Chondrocyte (in vitro differentiated cells): ENCODE measurements around the gene PROK1. TPM values are rescaled to one million over a fixed set of nuclear protein-coding genes. Genes with fewer than 3 reads are reported as not detected.

Source experiments
- DNase-seq: peaks from one replicate; pipeline ENCODE4 v3.0.0; 2021; ENCODE audit warnings: mixed read lengths, low spot score
- H3K27ac Mint-ChIP-seq: one replicate; pipeline ENCODE4 v1.8.0; 2021; ENCODE audit warnings: mild to moderate bottlenecking, moderate library complexity, mixed read lengths; ENCODE audit not compliant: unreplicated experiment
- H3K27me3 Mint-ChIP-seq: 2 replicates; pipeline ENCODE4 v1.8.0; 2021; ENCODE audit warnings: low read depth, mixed read lengths
- H3K36me3 Mint-ChIP-seq: 2 replicates; pipeline ENCODE4 v1.8.0; 2021; ENCODE audit warnings: low read depth, mixed read lengths
- H3K4me1 Mint-ChIP-seq: 2 replicates; pipeline ENCODE4 v1.8.0; 2021; ENCODE audit warnings: low read depth, mild to moderate bottlenecking, mixed read lengths
- H3K4me3 Mint-ChIP-seq: one replicate; pipeline ENCODE4 v1.8.0; 2021; ENCODE audit warnings: mild to moderate bottlenecking, moderate library complexity, mixed read lengths; ENCODE audit not compliant: unreplicated experiment
- H3K9me3 Mint-ChIP-seq: 2 replicates; pipeline ENCODE4 v1.8.0; 2021; ENCODE audit warnings: low read depth, mixed read lengths
- CTCF ChIP-seq: fragments of 200-600 bp; sonication (generic); IDR thresholded peaks from 2 replicates; pipeline ENCODE4 v1.5.0; 2021; ENCODE audit warnings: antibody characterized with exemption, mild to moderate bottlenecking, moderate library complexity
- total RNA-seq: library from RNA; stranded (reverse); gene quantifications from 3 replicates; pipeline ENCODE4 v1.2.1, GENCODE V29; 2021

The PROK1 gene
- total RNA-seq, 1 donor from 2014 or later, result not detected

GRCh38 chr1:110483308-110483685 lies 32.3 kb downstream of the PROK1 start:
- Mint-ChIP-seq H3K36me3 (peaks cover 2% of the 10 kb centered on the region), H3K4me1 (no peaks in the 10 kb centered on the region), H3K9me3 (no peaks in the 10 kb centered on the region), H3K27me3 (peaks cover 31% of the 10 kb centered on the region), H3K4me3 (no peak overlapping the region), H3K27ac (no peak overlapping the region)
- DNase-seq, result no peak
- no peak for TF ChIP-seq CTCF

- H3K36me3 Mint-ChIP-seq, result no peaks in the 10 kb centered on the region
- H3K9me3 Mint-ChIP-seq, result no peaks in the 10 kb centered on the region
- TF ChIP-seq CTCF, result no peak
- H3K4me3 Mint-ChIP-seq, result no peak overlapping the region
- peaks cover 27% of the 10 kb centered on the region for H3K27me3 Mint-ChIP-seq
- no peak for DNase-seq
- no peak overlapping the region for H3K27ac Mint-ChIP-seq
- no peaks in the 10 kb centered on the region for H3K4me1 Mint-ChIP-seq
Measured at GRCh38 chr1:110484801-110485200, 33.9 kb downstream of the PROK1 start.

- Mint-ChIP-seq H3K4me3 (no peak overlapping the region), H3K4me1 (no peaks in the 10 kb centered on the region), H3K9me3 (no peaks in the 10 kb centered on the region), H3K27ac (no peak overlapping the region), H3K36me3 (no peaks in the 10 kb centered on the region), H3K27me3 (peaks cover 23% of the 10 kb centered on the region)
- no peak for TF ChIP-seq CTCF
- DNase-seq, result no peak
Measured at GRCh38 chr1:110485725-110486124, 34.8 kb downstream of the PROK1 start.

- no peaks in the 10 kb centered on the region for H3K36me3 Mint-ChIP-seq
- no peak overlapping the region for H3K27ac Mint-ChIP-seq
- H3K4me1 Mint-ChIP-seq, result no peaks in the 10 kb centered on the region
- H3K27me3 Mint-ChIP-seq, result peaks cover 17% of the 10 kb centered on the region
- DNase-seq, result no peak
- H3K9me3 Mint-ChIP-seq, result no peaks in the 10 kb centered on the region
- H3K4me3 Mint-ChIP-seq, result no peak overlapping the region
- no peak for TF ChIP-seq CTCF
Measured at GRCh38 chr1:110487726-110488125, 36.8 kb downstream of the PROK1 start.

GRCh38 chr1:110488161-110488560 lies 37.2 kb downstream of the PROK1 start:
- no peaks in the 10 kb centered on the region for H3K9me3 Mint-ChIP-seq
- TF ChIP-seq CTCF, result no peak
- H3K27me3 Mint-ChIP-seq, result peaks cover 14% of the 10 kb centered on the region
- no peak overlapping the region for H3K27ac Mint-ChIP-seq
- no peaks in the 10 kb centered on the region for H3K4me1 Mint-ChIP-seq
- no peaks in the 10 kb centered on the region for H3K36me3 Mint-ChIP-seq
- DNase-seq, result no peak
- no peak overlapping the region for H3K4me3 Mint-ChIP-seq
